ENCODE results near the gene NUPR1.

DNA sequence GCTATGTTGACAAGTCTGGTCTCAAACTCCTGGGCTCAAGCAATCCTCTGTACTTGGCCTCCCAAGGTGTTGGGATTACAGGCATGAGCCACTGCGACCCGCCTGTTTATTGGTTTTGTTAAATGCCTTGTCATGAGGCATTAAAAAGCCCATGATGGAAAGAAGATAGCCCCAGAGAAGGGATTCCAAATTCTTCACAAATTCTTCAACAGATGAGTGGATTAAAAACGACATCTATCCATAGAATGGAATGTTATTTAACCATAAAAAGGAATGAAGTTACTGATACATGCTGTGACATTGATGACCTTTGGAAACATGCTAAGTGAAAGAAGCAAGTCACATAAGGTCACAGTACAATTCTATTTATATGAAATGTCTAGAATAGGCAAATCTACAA is 19.7 kb upstream of the NUPR1 start:
- TF ChIP-seq, protein P1, sequence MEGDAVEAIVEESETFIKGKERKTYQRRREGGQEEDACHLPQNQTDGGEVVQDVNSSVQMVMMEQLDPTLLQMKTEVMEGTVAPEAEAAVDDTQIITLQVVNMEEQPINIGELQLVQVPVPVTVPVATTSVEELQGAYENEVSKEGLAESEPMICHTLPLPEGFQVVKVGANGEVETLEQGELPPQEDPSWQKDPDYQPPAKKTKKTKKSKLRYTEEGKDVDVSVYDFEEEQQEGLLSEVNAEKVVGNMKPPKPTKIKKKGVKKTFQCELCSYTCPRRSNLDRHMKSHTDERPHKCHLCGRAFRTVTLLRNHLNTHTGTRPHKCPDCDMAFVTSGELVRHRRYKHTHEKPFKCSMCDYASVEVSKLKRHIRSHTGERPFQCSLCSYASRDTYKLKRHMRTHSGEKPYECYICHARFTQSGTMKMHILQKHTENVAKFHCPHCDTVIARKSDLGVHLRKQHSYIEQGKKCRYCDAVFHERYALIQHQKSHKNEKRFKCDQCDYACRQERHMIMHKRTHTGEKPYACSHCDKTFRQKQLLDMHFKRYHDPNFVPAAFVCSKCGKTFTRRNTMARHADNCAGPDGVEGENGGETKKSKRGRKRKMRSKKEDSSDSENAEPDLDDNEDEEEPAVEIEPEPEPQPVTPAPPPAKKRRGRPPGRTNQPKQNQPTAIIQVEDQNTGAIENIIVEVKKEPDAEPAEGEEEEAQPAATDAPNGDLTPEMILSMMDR (IDR thresholded peaks at IDR 0.05; ENCODE audit: poor library complexity, severe bottlenecking), result no peak
- TF ChIP-seq TAF1 (IDR thresholded peaks at IDR 0.05; ENCODE audit: low read depth) (no peak), POLR2AphosphoS5 (IDR thresholded peaks at IDR 0.05) (no peak), MXI1 (conservative IDR thresholded peaks at IDR 0.05; ENCODE audit: poor library complexity, severe bottlenecking) (no peak)
- TF ChIP-seq, protein P2, sequence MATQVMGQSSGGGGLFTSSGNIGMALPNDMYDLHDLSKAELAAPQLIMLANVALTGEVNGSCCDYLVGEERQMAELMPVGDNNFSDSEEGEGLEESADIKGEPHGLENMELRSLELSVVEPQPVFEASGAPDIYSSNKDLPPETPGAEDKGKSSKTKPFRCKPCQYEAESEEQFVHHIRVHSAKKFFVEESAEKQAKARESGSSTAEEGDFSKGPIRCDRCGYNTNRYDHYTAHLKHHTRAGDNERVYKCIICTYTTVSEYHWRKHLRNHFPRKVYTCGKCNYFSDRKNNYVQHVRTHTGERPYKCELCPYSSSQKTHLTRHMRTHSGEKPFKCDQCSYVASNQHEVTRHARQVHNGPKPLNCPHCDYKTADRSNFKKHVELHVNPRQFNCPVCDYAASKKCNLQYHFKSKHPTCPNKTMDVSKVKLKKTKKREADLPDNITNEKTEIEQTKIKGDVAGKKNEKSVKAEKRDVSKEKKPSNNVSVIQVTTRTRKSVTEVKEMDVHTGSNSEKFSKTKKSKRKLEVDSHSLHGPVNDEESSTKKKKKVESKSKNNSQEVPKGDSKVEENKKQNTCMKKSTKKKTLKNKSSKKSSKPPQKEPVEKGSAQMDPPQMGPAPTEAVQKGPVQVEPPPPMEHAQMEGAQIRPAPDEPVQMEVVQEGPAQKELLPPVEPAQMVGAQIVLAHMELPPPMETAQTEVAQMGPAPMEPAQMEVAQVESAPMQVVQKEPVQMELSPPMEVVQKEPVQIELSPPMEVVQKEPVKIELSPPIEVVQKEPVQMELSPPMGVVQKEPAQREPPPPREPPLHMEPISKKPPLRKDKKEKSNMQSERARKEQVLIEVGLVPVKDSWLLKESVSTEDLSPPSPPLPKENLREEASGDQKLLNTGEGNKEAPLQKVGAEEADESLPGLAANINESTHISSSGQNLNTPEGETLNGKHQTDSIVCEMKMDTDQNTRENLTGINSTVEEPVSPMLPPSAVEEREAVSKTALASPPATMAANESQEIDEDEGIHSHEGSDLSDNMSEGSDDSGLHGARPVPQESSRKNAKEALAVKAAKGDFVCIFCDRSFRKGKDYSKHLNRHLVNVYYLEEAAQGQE (IDR thresholded peaks at IDR 0.05; ENCODE audit: borderline replicate concordance), result no peak
